NCI-H82 treated with DMSO at 0.1 percent for 48 hours (cell line): ENCODE data around the gene FEV.

Source experiments
- DNase-seq: peaks from one replicate; lab custom pipeline; 2025; ENCODE audit not compliant: unreplicated experiment; lab: John Stamatoyannopoulos, UW

FEV gene

DNA sequence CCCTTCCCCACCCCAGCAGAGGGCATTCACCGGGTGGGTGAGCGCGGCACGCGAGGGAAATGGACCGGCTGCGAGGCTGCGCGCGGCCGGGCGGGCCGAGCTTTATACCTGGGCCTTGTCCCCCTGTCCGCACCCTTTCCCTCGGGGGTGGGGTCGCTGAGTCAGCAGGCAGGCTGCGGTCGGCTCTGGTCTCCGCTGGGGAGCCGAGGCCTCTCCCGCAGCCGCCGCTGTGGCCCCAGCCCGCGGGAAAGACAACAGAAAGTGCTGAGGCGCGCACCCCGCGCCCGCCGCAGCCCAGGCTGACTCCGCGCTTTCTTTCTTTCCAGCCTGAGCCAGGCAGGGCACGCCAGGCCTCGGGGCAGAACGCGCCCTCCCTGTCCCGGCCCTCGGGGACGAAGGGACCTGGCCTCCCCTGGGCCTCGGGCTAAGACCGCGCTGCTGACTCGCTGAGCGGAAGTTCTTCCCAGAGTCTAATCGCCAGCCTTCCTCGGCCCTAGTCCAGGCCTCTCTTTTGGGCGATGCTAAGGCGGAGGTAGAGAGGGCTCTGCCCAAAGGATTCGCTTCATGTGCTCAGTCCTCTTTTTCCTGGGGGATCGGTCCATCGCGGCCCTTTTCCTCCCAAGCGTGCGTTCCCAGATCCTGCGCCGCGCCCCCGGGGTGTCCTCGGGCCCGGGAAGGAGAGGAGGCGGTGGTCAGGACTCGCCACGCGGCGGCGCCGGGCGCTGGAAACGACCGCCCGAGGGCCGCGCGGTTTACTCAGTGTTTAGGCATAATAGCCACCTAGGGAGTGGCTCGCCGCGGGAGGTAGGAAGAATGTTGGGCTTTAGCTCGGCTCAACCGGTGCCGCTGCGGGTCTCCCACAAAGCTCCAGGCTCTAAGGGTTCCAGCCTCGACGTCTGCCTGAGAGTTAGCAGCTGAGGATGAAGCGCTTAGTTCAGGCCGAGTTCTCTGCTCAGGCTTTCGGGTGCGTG, 8.6 kb upstream of the FEV start, which contains the start of gene CRYBA2:
Gene CRYBA2 (minus strand): TSS at position 78 of the 971 bp plus-strand sequence. CDS start 246 bp downstream, outside the sequence.
- no peak for DNase-seq

GRCh38 chr2:218992703-218993344, 7.8 kb upstream of the FEV start:
- DNase-seq = no peak

GRCh38 chr2:218992196-218992595, 7.2 kb upstream of the FEV start:
- DNase-seq = no peak

GRCh38 chr2:218991674-218992168, 6.7 kb upstream of the FEV start:
- DNase-seq = no peak

DNA sequence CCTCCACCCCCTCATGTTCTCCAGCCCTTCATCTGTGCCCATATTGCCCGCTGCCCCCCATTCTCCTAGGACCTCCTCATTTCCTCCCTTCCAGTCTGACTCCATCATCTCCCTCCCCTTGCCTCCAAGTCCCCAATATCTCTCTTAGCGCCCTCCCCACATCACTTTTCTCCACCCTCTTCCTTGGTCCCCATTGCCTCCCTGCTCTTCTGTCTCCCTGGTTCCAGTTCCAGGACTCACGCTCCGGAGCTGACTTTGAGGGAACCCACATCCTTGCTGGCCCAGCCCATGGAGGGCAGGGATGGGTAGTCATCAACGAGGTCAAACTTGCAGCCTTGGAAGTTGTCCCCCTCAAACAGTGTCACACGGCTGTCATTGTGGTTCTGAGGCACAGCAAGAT, 5.6 kb upstream of the FEV start:
- no peak for DNase-seq

DNA sequence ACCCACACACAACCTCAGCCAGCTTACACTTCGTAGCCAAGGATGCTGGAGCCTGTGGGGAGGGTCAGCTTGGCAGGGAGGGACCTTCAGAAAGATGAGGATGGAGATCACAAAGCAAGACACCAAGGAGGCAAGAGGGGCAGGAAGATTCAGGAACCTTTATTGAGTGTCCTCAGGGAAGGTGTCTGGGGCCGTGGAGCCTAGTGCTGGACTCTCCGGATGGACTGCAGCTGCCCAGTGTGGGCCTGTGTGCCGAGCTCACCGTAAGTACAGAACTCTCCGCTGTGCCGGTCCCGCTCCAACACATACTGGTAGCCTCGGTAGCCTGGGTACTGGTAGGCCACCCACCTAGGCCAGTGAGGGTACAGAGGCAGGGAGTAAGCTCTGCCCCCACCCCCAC, 5.1 kb upstream of the FEV start:
- DNase-seq = no peak

DNA sequence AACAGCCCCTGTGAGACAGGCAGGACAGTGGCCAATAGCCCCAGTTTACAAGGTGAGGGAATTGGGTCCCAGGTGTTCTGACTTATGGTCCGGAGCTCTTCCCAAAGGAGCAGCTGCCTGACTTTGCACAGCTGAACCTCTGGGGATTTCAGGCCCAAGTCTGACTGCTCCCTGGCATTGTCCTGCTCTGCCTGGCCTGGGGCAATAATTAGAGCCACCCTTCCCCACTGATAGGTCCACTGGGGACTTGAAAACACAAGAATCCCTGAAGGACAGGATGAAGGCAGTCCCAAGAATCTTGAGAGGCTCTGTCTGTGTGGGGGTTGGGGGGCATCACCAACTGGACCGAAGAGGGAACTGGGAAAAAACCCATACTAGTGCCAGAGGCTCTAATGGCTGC, 3.7 kb upstream of the FEV start:
- no peak for DNase-seq

DNA sequence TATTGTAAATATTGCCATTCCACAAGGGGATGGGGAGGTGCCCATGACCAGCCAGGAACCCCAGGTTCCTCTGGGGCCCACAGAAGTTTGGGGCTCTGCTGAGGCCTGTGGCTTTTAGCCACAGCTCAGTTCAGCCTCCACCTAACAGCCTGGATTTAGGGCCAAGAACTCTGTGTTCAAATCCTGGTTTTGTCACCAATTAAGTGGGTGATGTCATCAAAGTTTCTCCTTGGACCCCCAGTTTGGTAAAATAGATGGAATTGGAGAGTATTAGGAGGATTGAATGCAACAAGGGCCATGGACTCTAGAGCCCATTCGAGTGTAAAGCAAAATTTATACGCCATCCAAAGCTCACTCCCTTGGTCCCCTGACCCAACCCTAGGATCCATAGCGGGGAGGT, 3.2 kb upstream of the FEV start:
- no peak for DNase-seq

GRCh38 chr2:218986148-218986761, 1.3 kb upstream of the FEV start:
- no peak for DNase-seq

DNA sequence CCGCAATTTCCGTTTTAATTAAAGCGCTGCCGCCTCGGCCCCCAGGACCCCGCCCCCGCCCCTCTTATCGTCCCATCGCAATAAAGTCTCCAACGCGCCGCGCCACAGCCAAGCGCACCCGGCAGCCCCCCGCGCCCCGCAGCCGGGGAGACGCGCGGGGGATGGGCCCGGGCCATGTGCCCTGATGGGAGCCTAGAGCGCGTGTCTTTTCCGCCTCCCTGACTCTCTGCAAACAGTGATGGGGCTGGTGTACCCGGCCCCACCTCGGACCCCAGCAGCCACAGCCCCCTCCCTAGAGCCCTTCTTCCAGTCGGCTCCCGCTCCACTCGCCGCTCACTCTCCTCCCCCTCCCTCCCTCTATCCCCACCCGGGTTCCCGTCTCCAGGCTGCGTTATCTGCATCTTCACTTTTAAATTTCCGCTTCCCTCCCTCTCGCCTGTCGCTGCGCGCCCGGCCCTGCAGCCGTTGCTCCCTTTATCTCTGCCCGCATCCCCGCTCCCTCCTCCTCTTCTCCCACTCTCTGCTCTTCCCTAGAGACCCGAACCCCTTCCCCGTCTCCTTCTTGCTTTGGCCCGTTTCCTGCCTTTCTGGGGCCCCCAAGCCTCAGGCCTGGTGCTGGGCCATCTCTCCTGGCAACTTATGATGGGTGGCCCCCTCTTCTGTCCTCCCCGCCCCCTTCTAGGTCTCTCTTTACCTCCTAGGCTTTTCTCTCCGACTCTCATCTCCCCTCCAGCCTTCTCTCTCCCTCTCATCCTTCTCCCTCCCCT, 524 bp upstream of the FEV start:
- DNase-seq = no peak

DNA sequence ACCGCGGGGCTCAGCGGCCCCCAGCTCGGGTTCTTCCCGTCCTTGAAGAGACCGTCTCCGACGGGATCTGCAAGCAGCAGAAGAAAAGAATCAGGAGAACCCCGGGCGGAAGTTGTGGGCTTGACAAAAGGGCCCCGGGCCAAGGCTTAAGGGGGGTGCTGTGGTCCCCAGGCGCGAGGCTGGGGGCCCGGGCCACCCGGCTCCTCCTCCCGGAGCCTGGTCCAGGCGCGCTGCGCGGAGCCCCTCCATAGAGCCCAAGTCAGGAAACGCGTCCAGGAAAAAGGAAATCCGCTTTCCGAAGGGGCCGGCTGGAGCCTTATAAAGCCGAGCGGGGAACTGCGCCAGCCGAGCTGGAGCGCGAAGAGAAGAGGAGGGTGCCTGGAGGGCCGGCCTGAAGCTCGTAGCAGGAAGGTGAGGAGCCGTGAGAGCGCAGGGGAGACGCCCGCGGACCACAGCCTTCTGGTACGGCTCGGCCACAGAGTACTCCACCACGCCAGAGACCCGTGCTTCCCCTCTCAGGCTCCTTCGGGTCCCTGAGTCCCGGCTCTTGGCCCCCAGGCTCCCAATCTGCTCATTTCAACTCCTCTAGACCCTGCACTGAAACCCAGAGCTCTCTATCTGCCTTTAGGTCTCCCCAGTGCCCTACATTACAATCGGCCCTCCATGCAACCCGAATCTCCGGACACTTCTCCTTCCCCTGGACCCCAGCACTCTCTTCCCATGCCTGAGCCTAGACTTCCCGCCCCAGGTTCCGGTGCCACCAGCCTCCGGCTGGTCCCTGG, 554 bp downstream of the FEV start:
- DNase-seq = peak; percentile 10

- DNase-seq = no peak
Measured at GRCh38 chr2:218983934-218984238, 1.1 kb downstream of the FEV start.

DNA sequence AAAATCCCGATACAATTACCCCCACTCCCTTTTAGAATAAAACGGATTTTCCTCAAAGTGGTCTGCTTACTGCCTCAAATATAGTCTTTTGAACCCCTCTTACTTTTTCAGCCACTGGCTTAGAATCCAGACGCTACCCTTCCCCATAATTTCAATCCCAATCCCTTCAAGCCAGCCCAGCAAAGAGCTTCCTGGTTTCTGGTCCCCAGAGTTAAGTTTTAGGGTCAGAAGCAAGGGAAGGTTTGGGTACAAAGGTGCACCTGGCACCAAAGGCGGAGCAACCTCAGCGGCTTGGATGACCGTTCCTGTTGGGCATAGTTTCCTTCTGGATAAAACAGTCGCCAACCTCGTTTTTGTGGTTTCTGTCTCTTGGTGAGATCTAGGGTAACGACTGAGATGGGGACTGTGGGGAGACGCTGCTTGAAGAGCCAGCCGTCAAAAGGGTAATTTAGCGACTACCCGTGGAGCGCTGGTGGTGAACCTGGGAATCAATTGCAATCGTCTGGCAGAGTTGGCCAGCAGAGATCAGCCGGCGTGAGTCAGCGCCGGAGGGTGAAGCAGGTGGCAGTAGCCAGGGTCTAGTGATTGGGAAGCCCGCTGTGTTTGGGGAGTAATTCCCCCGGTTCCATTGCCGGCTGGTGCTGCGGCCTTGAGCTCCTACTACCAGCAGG, 1.6 kb downstream of the FEV start:
- DNase-seq = no peak

DNA sequence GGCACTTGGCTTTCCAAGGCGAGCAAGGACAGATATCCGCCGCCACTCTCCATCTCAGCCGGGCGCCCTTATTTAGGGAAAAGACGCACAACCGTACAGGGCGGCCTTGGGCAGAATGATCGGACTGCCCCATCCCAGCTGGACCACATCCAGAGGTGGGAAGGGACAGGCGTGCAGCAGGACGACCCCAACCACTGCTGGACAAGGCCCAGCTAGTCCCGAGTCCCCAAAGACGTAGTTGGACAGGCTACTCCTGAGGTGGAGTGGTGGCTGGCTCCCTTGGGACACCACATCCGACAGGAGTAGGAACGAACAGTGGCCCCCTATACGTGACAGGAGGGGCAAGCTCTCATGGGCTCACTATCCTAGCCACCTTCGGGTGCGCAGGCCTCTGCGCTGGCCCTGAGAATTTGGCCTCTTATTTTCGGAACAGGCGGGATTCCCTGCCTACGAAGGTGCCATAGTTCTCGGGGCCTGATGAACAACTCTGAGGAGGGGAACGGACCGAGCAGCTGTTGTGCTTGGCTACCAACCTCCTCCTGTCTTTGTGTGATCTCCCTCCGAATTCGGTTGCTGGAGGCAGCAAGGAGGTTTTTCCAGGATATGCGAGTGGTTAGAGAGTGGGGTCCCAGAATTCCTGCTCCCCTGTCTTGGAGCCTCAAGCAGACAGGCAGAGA, 2.3 kb downstream of the FEV start:
- DNase-seq = no peak

DNA sequence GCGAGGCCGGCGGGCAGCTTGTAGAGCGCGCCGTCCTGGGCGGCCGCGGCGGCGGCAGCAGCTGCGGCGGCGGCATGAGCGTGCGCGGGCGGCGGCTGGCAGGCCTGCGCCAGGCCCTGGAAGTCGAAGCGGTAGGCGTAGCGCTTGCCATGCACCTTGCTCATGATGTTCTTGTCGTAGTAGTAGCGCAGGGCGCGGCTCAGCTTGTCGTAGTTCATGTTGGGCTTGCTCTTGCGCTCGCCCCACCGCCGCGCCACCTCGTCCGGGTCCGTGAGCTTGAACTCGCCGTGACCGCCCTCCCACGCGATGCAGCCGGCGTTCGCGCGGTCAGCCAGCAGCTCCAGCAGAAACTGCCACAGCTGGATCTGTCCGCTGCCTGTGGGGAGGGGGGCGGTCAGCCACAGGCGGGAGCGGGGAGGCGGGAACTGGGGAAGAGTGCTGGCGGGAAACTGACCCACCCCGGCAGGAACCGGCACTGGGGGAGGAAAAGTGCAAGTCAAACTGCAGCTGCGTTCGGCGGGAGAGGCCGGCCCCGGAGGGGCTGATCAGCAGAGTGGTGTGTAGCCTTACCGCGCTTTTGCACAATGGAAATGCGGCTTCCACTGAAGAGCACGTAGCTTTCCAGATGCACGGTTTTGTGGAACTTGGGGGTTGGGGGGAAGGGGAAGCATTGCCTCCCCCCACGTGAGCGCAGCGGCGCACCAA, 3.0 kb downstream of the FEV start:
- DNase-seq = no peak

- DNase-seq = no peak
Measured at GRCh38 chr2:218981390-218981880, 3.5 kb downstream of the FEV start.

- no peak for DNase-seq
Measured at GRCh38 chr2:218980735-218981389, 4.1 kb downstream of the FEV start.
